Activated naive CD8-positive, alpha-beta T cell treated with anti-CD3 and anti-CD28 coated beads, Interleukin-2, amount 50 U/mL, for 24 hours (primary cell): ENCODE results near the gene VAMP4.
A peak's percentile ranks its signal among the peaks of the same experiment; 100 is the strongest.

Experiments
- ATAC-seq: fragments of 150-1000 bp; cut with Tn5 transposase; one replicate; pipeline ENCODE4 v1.10.0; 2021
- DNase-seq: peaks from one replicate; pipeline ENCODE4 v3.0.0; 2021
- H3K27ac Mint-ChIP-seq: one replicate; pipeline ENCODE4 v1.8.0; 2021; ENCODE audit warnings: mild to moderate bottlenecking, mixed read lengths
- H3K27me3 Mint-ChIP-seq: one replicate; pipeline ENCODE4 v1.8.0; 2021; ENCODE audit warnings: mixed read lengths
- H3K36me3 Mint-ChIP-seq: one replicate; pipeline ENCODE4 v1.8.0; 2021; ENCODE audit warnings: low read depth, mixed read lengths
- H3K4me1 Mint-ChIP-seq: one replicate; pipeline ENCODE4 v1.8.0; 2021; ENCODE audit warnings: mixed read lengths
- H3K4me3 Mint-ChIP-seq: one replicate; pipeline ENCODE4 v1.8.0; 2021; ENCODE audit warnings: mild to moderate bottlenecking, moderate library complexity, mixed read lengths
- H3K9me3 Mint-ChIP-seq: one replicate; pipeline ENCODE4 v1.8.0; 2021; ENCODE audit warnings: mixed read lengths

The VAMP4 gene, protein sequence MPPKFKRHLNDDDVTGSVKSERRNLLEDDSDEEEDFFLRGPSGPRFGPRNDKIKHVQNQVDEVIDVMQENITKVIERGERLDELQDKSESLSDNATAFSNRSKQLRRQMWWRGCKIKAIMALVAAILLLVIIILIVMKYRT

DNA sequence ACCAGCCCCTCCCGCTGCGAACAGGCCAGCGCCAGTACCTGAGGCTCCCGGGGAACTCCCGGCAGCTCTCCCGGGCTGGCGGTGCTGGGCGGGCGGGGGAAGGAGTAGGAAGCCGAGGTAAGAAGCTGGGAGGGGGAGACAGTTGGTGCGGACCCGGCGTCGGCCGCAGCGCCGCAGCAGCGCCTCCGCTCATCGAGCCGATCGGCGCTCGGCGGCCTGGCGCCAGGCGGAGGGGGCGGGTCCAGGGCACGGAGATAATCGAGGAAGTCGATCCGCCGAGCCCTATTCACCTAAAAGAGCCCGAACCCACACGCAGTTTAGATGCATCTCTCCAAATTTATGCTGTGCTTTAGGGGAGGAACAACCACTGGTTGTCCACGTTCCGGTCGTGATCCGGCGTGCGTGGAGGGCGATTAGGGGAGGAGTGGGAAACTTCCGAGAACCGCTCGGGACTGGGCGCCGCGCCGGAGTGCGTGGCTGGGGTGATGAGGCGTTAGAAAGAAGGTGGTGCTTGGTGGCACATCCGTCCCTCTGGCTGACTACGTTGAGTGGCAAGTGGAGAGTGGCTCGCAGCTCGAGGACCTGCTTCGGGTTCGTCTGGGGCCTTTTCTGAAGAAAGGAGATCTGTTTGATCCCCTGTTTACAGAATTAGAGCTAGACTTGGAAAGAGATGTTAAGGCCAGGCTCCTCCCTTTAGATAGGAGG is at the start of gene VAMP4:
Gene VAMP4 (minus strand): TSS at position 194 of the 705 bp plus-strand sequence. CDS start 3,651 bp downstream, outside the sequence.
- H3K27ac Mint-ChIP-seq, result peak within 1 kb of the TSS; percentile 98
- DNase-seq (peak; percentile 87), ATAC-seq (peak; percentile 94)
- H3K4me1 Mint-ChIP-seq, result peaks cover 57% of the 10 kb centered on the region
- H3K9me3 Mint-ChIP-seq, result no peaks in the 10 kb centered on the region
- H3K4me3 Mint-ChIP-seq, result peak within 1 kb of the TSS; percentile 99
- peaks cover under 1% of the 10 kb centered on the region for H3K36me3 Mint-ChIP-seq
- H3K27me3 Mint-ChIP-seq, result no peaks in the 10 kb centered on the region

DNA sequence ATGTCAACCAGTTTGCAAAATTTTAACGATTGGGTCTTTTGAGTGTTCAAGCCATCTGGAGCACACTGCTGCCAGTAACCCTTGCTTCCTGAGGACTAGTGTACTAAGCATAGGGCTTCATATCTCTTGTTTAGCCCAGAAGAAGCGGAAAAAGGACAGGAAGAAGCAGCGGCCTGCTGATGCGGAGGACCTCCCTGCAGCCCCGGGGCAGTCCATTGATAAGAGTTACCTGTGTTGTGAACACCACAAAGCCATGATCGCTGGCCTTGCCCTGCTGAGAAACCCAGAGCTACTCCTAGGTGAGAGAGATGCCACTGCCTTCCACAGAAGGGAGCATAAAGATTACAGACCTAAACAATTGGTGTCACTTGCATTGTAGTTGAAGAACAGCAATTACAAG is 48.5 kb upstream of the VAMP4 start:
- Mint-ChIP-seq H3K36me3 (peaks cover 75% of the 10 kb centered on the region), H3K4me1 (peaks cover 54% of the 10 kb centered on the region), H3K4me3 (no peak overlapping the region), H3K27me3 (no peaks in the 10 kb centered on the region), H3K27ac (no peak overlapping the region), H3K9me3 (no peaks in the 10 kb centered on the region)
- ATAC-seq, result no peak
- no peak for DNase-seq

DNA sequence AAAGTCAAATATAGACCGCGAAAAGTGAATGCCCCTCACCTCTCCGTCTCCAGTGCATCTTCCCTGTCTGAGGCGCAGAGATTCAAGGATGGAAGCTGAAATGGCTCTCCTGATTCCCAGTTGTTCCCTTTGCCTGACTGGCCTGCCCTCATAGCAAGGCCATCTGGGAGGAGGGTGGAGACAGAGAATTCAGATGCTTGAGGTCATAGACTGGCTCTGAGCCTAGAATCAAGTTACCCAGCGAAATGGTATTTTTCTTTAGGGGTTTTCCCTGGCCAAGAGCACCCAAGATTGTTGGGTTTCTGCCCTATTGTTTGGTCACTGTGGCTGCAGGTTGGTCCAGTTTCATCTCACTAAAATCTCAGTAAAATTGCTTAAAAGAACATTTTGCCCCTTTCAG is 46.8 kb upstream of the VAMP4 start:
- peaks cover 53% of the 10 kb centered on the region for H3K4me1 Mint-ChIP-seq
- no peak overlapping the region for H3K27ac Mint-ChIP-seq
- H3K9me3 Mint-ChIP-seq, result no peaks in the 10 kb centered on the region
- ATAC-seq, result no peak
- H3K27me3 Mint-ChIP-seq, result no peaks in the 10 kb centered on the region
- DNase-seq, result no peak
- H3K36me3 Mint-ChIP-seq, result peaks cover 64% of the 10 kb centered on the region
- no peak overlapping the region for H3K4me3 Mint-ChIP-seq

DNA sequence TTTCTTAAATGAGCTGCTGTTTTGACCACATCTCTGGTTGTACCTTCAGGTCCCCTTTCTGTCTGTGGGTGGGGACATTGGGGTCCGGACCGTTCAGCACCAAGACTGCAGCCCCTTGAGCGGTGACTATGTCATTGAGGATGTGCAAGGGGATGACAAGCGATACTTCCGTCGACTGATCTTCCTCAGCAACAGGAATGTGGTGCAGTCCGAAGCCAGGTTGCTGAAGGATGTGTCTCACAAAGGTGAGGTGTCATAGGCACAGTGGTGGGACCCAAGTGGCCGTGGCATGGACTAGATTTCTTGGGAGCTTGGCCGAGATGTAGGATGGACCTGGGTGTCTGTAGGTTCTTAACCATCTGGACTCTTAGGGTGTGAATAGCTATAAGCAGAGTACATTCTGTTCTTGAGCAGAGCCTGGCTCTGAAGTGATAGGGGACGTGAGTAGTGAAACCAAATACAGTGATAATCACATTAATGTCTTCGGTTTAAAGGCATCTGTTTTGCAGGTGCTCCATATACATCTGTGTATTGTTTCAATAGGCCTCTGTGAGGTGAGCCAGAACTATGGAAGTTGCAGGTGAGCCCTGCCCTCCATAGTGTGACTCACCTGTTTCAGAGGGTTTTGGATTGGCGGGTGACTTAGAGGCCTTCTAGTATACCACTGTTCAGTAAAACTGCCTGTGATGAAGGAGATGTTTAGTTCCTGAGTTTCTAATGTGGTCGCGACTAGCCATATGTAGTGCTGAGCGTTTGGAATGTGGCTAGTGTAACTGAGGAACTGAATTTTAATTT is 46.0 kb upstream of the VAMP4 start:
- Mint-ChIP-seq H3K9me3 (no peaks in the 10 kb centered on the region), H3K4me1 (peaks cover 54% of the 10 kb centered on the region), H3K36me3 (peaks cover 67% of the 10 kb centered on the region), H3K27me3 (no peaks in the 10 kb centered on the region), H3K4me3 (no peak overlapping the region), H3K27ac (no peak overlapping the region)
- no peak for ATAC-seq
- DNase-seq, result no peak

DNA sequence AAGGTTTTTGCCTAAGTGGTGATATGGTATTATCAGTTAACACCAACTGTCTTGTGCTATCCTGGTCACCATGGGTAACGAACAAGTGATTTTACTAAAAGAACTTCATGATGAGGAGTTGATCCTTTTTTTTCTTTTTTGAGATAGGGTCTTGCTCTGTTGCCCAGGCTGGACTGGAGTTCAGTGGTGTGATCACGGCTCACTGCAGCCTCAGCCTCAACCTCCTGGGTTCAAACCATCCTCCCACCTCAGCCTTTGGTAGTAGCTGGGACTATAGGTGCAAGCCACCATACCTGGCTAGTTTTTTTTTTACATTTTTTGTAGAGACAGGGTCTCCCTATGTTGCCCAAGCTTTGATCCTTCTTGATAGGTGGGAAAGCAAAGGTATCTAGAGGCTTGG is 44.7 kb upstream of the VAMP4 start:
- DNase-seq, result no peak
- Mint-ChIP-seq H3K27ac (no peak overlapping the region), H3K36me3 (peaks cover 66% of the 10 kb centered on the region), H3K4me1 (peaks cover 54% of the 10 kb centered on the region), H3K27me3 (no peaks in the 10 kb centered on the region), H3K9me3 (no peaks in the 10 kb centered on the region), H3K4me3 (no peak overlapping the region)
- ATAC-seq, result no peak

DNA sequence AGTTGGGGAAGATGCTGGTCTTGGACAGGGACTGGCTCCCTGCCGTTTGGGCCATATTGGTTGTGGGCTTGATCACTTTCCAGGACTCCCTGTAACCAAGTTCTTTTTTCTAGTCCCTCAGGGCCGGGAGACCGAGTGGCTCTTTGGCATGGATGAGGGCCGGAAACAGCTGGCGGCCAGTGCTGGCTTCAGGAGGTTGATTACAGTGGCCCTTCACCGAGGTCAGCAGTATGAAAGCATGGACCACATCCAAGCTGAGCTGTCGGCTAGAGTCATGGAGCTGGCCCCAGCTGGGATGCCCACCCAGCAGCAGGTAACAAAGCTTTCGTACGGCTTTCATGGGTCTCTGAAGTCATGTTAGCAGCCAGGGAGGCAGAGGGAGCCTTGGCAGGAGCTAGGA is 43.9 kb upstream of the VAMP4 start:
- ATAC-seq (no peak), DNase-seq (no peak)
- no peaks in the 10 kb centered on the region for H3K27me3 Mint-ChIP-seq
- peaks cover 64% of the 10 kb centered on the region for H3K36me3 Mint-ChIP-seq
- no peaks in the 10 kb centered on the region for H3K9me3 Mint-ChIP-seq
- H3K27ac Mint-ChIP-seq, result no peak overlapping the region
- H3K4me1 Mint-ChIP-seq, result peaks cover 61% of the 10 kb centered on the region
- H3K4me3 Mint-ChIP-seq, result no peak overlapping the region

DNA sequence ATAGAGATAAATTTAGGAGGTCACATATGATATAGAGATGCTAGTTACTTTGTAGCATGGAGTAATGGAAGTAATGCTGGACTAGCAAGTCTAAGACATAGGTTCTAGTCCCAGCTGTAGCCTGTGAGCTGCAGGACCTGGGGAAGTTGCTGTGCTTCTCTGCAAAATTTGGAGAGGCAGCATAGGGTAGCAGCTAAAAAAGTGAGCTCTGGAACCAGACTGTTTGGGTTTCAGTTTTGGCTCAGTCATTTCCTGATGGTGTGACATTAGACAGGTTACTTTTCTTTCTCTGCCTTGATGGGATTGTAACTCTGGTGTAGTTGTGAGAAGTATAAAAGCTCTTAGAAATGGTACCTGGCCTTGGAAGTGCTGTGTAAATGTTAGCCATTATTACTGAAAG is 42.9 kb upstream of the VAMP4 start:
- DNase-seq (no peak), ATAC-seq (no peak)
- Mint-ChIP-seq H3K4me1 (peaks cover 68% of the 10 kb centered on the region), H3K9me3 (no peaks in the 10 kb centered on the region), H3K27ac (peak overlapping the region; percentile 21), H3K36me3 (peaks cover 54% of the 10 kb centered on the region), H3K4me3 (peak overlapping the region; percentile 51), H3K27me3 (no peaks in the 10 kb centered on the region)

DNA sequence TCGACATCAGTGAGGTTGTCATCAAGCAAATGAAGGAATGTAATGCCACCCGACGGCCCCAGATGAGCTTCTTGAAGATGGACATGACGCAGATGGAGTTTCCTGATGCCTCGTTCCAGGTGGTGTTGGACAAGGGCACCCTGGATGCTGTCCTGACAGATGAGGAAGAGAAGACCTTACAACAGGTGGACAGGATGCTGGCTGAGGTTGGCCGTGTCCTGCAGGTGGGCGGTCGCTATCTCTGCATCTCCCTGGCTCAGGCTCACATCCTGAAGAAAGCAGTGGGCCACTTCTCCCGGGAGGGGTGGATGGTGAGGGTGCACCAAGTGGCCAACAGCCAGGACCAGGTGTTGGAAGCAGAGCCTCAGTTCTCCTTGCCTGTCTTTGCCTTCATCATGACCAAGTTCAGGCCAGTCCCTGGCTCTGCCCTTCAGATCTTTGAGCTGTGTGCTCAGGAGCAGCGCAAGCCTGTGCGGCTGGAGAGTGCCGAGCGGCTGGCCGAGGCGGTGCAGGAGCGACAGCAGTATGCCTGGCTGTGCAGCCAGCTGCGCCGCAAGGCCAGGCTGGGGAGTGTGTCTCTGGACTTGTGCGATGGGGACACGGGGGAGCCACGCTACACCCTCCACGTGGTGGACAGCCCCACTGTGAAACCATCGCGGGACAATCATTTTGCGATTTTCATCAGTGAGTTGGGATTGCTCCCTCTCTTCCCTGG is 42.1 kb upstream of the VAMP4 start:
- no peaks in the 10 kb centered on the region for H3K27me3 Mint-ChIP-seq
- peaks cover 69% of the 10 kb centered on the region for H3K4me1 Mint-ChIP-seq
- ATAC-seq, result no peak
- peak overlapping the region; percentile 97 for H3K4me3 Mint-ChIP-seq
- H3K27ac Mint-ChIP-seq, result no peak overlapping the region
- peaks cover 47% of the 10 kb centered on the region for H3K36me3 Mint-ChIP-seq
- no peaks in the 10 kb centered on the region for H3K9me3 Mint-ChIP-seq
- no peak for DNase-seq

DNA sequence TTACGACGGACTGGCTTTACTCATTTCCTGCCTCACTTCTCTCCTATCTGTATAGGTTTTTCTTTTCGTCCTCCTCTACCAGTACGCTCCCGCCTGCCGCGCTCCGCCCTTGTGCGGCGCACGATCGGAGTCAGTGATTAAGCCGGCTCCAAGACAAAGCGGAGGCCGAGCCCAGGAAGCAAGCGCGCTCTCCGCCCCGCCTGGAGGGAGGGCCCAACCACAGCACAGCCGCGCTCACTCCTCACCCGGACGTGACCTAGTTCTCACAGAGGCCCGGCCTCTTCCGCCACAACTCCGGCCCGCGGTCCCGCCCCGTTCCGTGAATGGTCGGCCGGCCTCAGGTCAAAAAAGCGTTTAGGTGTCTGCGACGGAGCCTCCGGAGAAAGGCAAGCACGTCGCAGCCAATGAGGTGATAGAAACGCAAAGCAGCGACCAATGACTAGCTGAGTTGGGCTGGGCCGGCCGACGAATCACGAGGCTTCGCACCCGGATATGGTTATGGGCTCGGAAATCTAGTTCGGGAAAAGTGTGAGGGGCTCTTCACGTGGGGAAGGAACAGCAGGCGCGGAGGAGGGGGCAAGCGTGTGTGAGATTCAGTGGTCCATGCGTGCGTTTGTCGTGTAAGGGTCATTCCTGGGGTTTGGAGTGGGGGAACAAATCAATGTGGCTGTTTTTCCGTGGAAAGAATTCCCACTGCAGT is 39.5 kb upstream of the VAMP4 start, which contains the start of gene METTL13:
Gene METTL13 (plus strand): TSS at position 485 of the 700 bp plus-strand sequence. CDS start 308 bp downstream, outside the sequence.
- H3K4me1 Mint-ChIP-seq, result peaks cover 58% of the 10 kb centered on the region

DNA sequence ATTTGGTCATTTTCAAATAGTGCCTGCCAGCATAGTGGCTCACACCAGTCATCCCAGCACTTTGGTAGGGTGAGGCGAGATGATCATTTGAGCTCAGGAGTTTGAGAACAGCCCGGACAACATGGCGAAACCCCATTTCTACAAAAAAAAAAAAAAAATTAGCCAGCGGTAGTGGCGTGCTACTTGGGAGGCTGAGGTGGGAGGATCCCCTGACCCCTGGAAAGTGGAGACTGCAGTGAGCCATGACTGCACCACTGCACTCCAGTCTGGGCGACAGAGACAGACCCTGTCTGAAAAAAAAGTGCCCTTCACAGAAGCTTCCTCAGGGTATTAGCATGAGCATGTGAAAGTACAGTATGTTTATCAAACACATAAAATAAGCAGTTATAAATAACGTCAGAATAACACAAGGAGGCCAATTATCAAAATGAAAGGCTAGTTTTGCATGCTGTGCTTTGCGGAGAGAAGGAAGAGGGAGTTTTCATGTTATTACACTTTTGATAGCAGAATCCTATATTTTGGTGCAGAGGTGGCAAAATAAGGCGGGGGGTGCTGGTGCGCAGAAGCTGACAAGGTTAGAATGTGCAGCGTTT is 38.8 kb upstream of the VAMP4 start:
- Mint-ChIP-seq H3K9me3 (no peaks in the 10 kb centered on the region), H3K27ac (peak overlapping the region; percentile 97), H3K36me3 (peaks cover 21% of the 10 kb centered on the region), H3K4me1 (peaks cover 52% of the 10 kb centered on the region), H3K4me3 (peak overlapping the region; percentile 97), H3K27me3 (no peaks in the 10 kb centered on the region)
- DNase-seq, result no peak
- no peak for ATAC-seq

More for the DNA sequence above, 39.5 kb upstream of the VAMP4 start, which contains the start of gene METTL13:
- Mint-ChIP-seq H3K36me3 (peaks cover 26% of the 10 kb centered on the region), H3K27me3 (no peaks in the 10 kb centered on the region), H3K9me3 (no peaks in the 10 kb centered on the region), H3K27ac (peak within 1 kb of the TSS; percentile 97), H3K4me3 (peak within 1 kb of the TSS; percentile 97)
- ATAC-seq, result peak; percentile 98
- DNase-seq, result peak; percentile 97

DNA sequence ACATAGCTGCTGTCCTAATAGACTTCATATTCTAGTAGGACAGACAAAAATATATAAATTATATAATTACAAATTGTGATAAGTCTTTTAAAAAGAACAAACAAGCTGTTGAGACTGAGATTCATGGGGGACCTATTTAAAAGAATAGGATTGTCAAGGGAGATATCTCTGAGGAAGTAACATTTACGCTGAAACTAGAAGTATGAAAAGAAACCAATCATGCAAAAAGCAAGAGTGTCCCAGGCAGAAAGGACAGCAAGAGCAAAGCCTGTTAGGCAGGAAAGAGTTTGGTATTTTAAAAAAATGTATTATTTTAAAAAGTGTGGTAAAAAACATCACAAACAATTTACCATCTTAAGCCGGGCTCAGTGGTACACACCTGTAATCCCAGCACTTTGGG is 30.4 kb upstream of the VAMP4 start:
- Mint-ChIP-seq H3K27ac (no peak overlapping the region), H3K27me3 (peaks cover 8% of the 10 kb centered on the region), H3K9me3 (no peaks in the 10 kb centered on the region), H3K4me1 (peaks cover under 1% of the 10 kb centered on the region), H3K36me3 (no peaks in the 10 kb centered on the region), H3K4me3 (no peak overlapping the region)
- ATAC-seq (no peak), DNase-seq (no peak)

DNA sequence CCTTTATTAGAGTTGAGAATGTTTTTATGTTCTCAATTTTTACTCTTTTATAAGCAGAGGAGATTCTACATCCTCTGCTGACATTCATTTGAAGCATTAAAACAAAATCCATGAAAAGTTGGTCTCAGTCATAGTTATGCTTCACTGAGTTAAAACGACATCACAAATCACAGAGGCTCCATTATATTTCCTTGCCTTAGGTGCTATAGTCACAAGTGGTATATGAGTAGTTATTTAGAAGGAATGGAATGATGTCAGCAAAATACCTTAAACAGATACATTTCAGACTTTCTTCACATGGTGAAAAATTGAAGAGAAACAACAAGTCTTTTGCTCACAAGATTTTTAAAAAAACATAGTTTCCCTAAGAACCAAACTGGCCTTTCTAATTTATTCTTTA is 27.9 kb upstream of the VAMP4 start:
- H3K4me1 Mint-ChIP-seq, result no peaks in the 10 kb centered on the region
- no peak overlapping the region for H3K27ac Mint-ChIP-seq
- no peaks in the 10 kb centered on the region for H3K36me3 Mint-ChIP-seq
- no peak for ATAC-seq
- no peaks in the 10 kb centered on the region for H3K9me3 Mint-ChIP-seq
- DNase-seq, result no peak
- no peak overlapping the region for H3K4me3 Mint-ChIP-seq
- H3K27me3 Mint-ChIP-seq, result peaks cover 8% of the 10 kb centered on the region

DNA sequence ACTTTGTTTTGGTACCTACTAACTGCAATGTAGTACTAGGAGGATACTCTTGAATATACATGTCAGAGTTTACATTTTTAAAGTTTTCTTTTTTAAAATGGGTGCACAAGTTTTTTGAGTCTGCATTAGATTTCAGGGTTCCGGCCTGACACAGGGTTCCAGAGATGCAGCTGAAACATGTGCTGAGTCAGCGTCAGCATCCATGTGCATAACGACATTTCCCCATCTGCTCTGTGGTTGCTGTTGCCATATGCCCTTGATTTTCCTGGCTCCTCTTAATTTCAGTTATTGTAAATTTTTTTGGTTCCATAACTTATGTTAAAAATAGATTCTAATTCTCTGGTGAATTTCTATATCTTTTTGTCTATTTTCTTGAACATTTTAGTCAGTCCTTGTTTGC is 27.3 kb upstream of the VAMP4 start:
- ATAC-seq (no peak), DNase-seq (no peak)
- no peak overlapping the region for H3K27ac Mint-ChIP-seq
- no peaks in the 10 kb centered on the region for H3K36me3 Mint-ChIP-seq
- H3K4me3 Mint-ChIP-seq, result no peak overlapping the region
- H3K9me3 Mint-ChIP-seq, result no peaks in the 10 kb centered on the region
- peaks cover 5% of the 10 kb centered on the region for H3K27me3 Mint-ChIP-seq
- H3K4me1 Mint-ChIP-seq, result no peaks in the 10 kb centered on the region

DNA sequence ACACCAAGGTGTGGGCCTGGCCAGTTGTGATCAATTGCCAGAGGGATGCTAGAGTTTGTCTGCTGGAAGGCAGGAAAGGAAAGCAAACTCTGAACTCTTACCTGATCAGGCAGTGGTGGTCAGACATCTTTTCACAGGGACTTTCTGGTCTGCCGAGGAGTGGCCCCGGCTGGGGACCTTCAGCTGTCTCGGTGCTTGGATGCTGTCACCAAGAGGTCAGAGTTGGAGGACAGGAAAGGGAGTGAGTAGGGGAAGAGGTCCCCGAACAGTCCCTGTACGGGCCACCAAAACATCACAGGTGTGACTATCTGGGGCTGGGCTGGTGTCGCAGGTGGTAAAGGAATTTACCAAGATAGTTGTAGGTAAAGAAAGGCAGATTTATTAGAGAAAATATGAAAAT is 21.9 kb upstream of the VAMP4 start:
- H3K9me3 Mint-ChIP-seq, result no peaks in the 10 kb centered on the region
- DNase-seq, result no peak
- no peak overlapping the region for H3K27ac Mint-ChIP-seq
- H3K4me1 Mint-ChIP-seq, result no peaks in the 10 kb centered on the region
- H3K36me3 Mint-ChIP-seq, result no peaks in the 10 kb centered on the region
- peaks cover 6% of the 10 kb centered on the region for H3K27me3 Mint-ChIP-seq
- no peak overlapping the region for H3K4me3 Mint-ChIP-seq
- ATAC-seq, result no peak
